Fibroblast of villous mesenchyme (primary cell): Measurements from ENCODE around the gene GNS. TPM values are rescaled to one million over a fixed set of nuclear protein-coding genes. Genes with fewer than 3 reads are reported as not detected.

Experiments
- DNase-seq: peaks from one replicate; pipeline ENCODE4 v3.0.0-alpha.2; 2010; ENCODE audit warnings: low read depth
- H3K4me3 ChIP-seq: 2 replicates; pipeline ENCODE4 v1.5.1; 2011; ENCODE audit warnings: low read depth, mild to moderate bottlenecking, low read length
- total RNA-seq: library from RNA; depleted of rRNA; stranded (reverse); fragments of >200 nt; gene quantifications from 2 replicates; pipeline ENCODE4 v1.2.3, GENCODE V29; 2012
- TF ChIP-seq, protein P1 (sequence below): IDR thresholded peaks from 2 replicates; pipeline ENCODE4 v1.5.1; 2012; ENCODE audit warnings: low read depth, mild to moderate bottlenecking, low read length; ENCODE audit not compliant: insufficient read depth

The GNS gene
- total RNA-seq, 1 donor, result 166 TPM

- H3K4me3 ChIP-seq, result no peak overlapping the region
- TF ChIP-seq, protein P1, sequence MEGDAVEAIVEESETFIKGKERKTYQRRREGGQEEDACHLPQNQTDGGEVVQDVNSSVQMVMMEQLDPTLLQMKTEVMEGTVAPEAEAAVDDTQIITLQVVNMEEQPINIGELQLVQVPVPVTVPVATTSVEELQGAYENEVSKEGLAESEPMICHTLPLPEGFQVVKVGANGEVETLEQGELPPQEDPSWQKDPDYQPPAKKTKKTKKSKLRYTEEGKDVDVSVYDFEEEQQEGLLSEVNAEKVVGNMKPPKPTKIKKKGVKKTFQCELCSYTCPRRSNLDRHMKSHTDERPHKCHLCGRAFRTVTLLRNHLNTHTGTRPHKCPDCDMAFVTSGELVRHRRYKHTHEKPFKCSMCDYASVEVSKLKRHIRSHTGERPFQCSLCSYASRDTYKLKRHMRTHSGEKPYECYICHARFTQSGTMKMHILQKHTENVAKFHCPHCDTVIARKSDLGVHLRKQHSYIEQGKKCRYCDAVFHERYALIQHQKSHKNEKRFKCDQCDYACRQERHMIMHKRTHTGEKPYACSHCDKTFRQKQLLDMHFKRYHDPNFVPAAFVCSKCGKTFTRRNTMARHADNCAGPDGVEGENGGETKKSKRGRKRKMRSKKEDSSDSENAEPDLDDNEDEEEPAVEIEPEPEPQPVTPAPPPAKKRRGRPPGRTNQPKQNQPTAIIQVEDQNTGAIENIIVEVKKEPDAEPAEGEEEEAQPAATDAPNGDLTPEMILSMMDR, result no peak
- no peak for DNase-seq
Observed at GRCh38 chr12:64756376-64756775, 2.8 kb downstream of the GNS start.

DNA sequence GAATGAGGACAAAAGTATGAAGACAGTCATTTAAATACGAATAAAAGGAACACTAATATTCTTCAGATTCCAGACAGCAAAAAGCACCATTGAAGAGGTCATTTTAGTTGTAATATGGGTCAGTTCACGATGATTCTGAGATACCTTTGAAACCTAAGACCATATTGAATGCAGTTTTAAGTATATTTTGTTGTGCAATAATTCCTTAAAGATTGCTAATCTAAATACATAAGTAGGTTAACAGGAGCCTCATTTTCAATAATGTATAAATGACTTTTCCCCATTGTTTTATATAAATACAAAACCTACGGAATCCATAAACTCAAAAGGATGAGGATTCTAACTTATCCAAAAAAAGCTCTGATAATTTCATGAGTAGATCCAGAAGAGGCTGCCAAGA is 5.8 kb downstream of the GNS start:
- no peak for DNase-seq
- TF ChIP-seq, protein P1, result no peak
- H3K4me3 ChIP-seq, result no peak overlapping the region

DNA sequence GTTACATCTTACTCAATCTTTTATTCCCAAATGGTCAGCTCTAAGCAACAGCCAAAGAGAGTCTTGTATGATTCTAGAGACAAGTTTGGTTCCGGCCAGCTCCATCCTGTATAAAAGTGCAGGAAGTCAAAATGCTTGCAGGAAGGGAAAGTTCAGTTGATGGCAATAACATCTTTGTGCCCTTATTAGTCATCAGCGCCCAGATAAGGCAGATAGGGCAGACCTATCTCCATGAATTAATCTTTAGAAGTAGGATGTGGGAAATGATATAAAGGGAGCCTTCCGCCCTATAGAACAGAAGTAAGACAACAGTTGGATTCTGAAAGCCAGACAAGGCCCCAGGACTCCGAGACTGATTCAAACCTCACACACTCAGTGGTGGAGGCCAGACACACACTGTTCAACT is 6.4 kb downstream of the GNS start:
- DNase-seq, result no peak

GRCh38 chr12:64752032-64752431 is 7.2 kb downstream of the GNS start:
- no peak for DNase-seq
- no peak overlapping the region for H3K4me3 ChIP-seq
- TF ChIP-seq, protein P1, result no peak

More for the DNA sequence above, 6.4 kb downstream of the GNS start:
- TF ChIP-seq, protein P1, result no peak
- no peak overlapping the region for H3K4me3 ChIP-seq

DNA sequence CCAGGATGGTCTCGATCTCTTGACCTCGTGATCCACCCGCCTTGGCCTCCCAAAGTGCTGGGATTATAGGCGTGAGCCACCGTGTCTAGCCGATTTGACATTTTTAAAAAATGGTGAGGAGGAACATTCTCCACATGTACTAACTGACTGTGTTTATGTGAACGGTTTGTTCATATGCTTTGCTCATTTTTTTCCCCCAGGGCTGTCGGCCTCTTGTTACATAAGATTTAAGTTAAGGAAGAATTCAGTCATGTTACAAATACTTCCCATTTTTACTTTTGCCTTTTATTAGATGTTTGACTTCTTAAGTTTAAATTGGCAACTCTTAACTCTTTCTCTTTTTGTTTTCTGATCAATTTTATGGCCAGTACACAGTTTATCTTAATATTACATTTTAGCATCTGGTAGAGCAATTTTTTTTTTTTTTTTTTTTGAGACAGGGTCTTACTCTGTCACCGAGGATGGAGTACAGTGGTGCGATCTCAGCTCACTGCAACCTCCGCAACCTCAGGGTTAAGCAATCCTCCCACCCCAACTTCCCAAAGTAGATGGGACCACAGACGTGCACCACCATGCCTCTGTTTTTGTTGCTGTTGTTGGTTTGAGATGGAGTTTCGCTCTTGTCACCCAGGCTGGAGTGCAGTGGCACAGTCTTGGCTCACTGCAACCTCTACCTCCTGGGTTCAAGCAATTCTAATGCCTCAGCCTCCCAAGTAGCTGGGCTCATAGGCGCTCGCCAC is 9.6 kb downstream of the GNS start:
- TF ChIP-seq, protein P1, result no peak

DNA sequence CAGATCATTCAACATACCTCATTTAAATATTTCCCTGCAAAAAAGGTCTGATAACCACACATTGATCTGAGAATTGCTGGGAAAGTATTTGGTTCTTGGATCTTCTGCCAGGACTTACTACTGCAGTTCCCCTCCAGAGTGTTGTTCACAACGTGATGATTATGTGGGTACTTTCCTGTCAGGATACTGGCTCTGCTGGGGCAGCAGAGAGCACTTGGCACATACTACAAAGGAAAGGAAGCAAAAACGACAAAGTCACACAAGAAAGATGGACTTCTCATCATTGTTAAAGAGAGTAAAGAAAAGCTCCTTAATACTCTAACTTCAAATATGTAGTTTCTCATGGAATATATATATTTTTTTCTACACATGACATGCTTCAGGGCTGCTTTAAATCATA is 11.5 kb downstream of the GNS start:
- H3K4me3 ChIP-seq, result no peak overlapping the region
- TF ChIP-seq, protein P1, result no peak
- DNase-seq, result no peak

More for the DNA sequence above, 9.6 kb downstream of the GNS start:
- DNase-seq, result no peak
- H3K4me3 ChIP-seq, result no peak overlapping the region

GRCh38 chr12:64746663-64747062 is 12.5 kb downstream of the GNS start:
- H3K4me3 ChIP-seq, result no peak overlapping the region
- DNase-seq, result peak; percentile 23
- TF ChIP-seq, protein P1, result no peak
